Lower leg skin (tissue), 4 donors: ENCODE results near the gene KCNJ9. TPM values are rescaled to one million over a fixed set of nuclear protein-coding genes. Genes with fewer than 3 reads are reported as not detected.

Source experiments
- DNase-seq, 2 donors: peaks; one replicate each; pipeline ENCODE4 v3.0.0-alpha.2; 2019; ENCODE audit warnings: low spot score in 2 of 2
- H3K4me3 ChIP-seq: fragments of 200-600 bp; sonication (generic); 2 replicates; pipeline ENCODE4 v1.5.1; 2017; ENCODE audit warnings: mild to moderate bottlenecking, low read depth; ENCODE audit not compliant: poor library complexity, severe bottlenecking
- POLR2A ChIP-seq, 2 donors: fragments of 450-650 bp; IDR thresholded peaks; one replicate each; pipeline ENCODE4 v1.6.1; 2016 to 2017; ENCODE audit warnings: antibody characterized with exemption in 2 of 2, mild to moderate bottlenecking in 1 of 2, moderate library complexity in 1 of 2
- WGBS, 2 donors: methylation state at CpG; one replicate each; pipeline ENCODE4 v1.1.5; 2018; 5-methylcytosine and 5-hydroxymethylcytosine counted together
- intact Hi-C: fragments of 100-400 bp; cut with DNase I; formaldehyde crosslinking; loops from one replicate; pipeline ENCODE4 v1.15.0; 2023; ENCODE audit warnings: low total_unique reads
- total RNA-seq, 4 donors: library from RNA; depleted of rRNA; stranded (reverse); fragments of >200 nt; gene quantifications; one replicate each; pipeline ENCODE4 v1.1.0, GENCODE V29; 2016
- TF ChIP-seq, protein P1 (sequence below), 3 donors: fragments of 450-650 bp; IDR thresholded peaks; one replicate each; pipeline ENCODE4 v1.5.1; 2016; ENCODE audit warnings: antibody characterized with exemption in 3 of 3, mild to moderate bottlenecking in 3 of 3, moderate library complexity in 2 of 3

Gene KCNJ9
- total RNA-seq, 4 donors from 2014 or later = 0.12 TPM; not detected in 3

- no peak for DNase-seq
- TF ChIP-seq POLR2A (IDR thresholded peaks at IDR 0.05) = no peak
- TF ChIP-seq, protein P1, sequence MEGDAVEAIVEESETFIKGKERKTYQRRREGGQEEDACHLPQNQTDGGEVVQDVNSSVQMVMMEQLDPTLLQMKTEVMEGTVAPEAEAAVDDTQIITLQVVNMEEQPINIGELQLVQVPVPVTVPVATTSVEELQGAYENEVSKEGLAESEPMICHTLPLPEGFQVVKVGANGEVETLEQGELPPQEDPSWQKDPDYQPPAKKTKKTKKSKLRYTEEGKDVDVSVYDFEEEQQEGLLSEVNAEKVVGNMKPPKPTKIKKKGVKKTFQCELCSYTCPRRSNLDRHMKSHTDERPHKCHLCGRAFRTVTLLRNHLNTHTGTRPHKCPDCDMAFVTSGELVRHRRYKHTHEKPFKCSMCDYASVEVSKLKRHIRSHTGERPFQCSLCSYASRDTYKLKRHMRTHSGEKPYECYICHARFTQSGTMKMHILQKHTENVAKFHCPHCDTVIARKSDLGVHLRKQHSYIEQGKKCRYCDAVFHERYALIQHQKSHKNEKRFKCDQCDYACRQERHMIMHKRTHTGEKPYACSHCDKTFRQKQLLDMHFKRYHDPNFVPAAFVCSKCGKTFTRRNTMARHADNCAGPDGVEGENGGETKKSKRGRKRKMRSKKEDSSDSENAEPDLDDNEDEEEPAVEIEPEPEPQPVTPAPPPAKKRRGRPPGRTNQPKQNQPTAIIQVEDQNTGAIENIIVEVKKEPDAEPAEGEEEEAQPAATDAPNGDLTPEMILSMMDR (IDR thresholded peaks at IDR 0.05) = no peak
- intact Hi-C loops = no loop called here
- H3K4me3 ChIP-seq = no peak overlapping the region
- WGBS, 2 donors = 61 to 63% methylated on average over 6 of the region's 6 CpGs
These were observed 28.4 kb upstream of the KCNJ9 start for GRCh38 chr1:160052936-160053335.

DNA sequence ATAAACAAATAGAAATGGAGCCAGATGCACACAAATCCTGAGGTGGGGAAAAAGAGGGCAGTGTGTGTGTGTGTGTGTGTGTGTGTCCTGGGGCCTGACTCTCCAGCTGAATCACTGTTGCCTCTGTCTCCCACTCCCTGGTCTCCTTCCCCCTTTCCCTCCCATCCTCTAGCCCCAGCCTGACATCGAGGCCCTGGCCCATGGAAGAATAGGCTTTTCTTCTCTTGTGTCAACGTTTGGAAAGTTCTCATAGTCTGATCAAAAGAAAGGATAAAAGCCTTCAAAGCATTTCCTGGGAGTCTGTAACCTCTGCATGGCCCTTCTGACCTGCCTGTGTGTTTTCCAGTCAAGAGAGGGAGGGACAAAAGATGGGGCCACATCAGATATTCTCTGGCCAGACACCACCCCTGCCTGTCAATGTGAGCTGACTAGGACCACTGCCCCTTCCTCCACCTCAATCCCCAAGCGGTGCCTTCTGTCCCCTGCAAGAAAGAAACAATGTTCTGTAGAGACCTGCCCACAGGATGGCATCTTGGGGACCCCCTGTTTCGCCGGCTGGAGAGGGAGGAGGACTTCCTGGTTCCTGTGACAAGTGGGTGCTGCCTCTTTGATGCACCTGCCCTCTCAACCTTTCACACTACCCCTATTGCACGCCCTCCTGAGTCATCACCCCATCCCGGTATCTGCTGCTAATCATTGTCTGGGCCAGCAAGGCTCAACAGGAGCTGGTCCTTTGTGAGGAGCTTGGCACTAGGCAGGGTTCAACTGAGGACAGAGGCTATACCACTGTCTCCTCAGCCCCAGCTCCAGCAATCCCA, 27.6 kb upstream of the KCNJ9 start:
- no peak overlapping the region for H3K4me3 ChIP-seq
- no peak for DNase-seq
- WGBS, 2 donors = 63 to 67% methylated on average over 7 of the region's 7 CpGs
- intact Hi-C loops = no loop called here
- TF ChIP-seq, protein P1 (IDR thresholded peaks at IDR 0.05) = no peak
- TF ChIP-seq POLR2A (IDR thresholded peaks at IDR 0.05) = no peak

GRCh38 chr1:160056648-160057169, 24.6 kb upstream of the KCNJ9 start:
- 73 to 90% methylated on average over 1 of the region's 1 CpG for WGBS, 2 donors
- no peak for DNase-seq
- H3K4me3 ChIP-seq = no peak overlapping the region
- TF ChIP-seq, protein P1 (IDR thresholded peaks at IDR 0.05) = no peak
- no peak for TF ChIP-seq POLR2A (IDR thresholded peaks at IDR 0.05)
- intact Hi-C loops = no loop called here

DNA sequence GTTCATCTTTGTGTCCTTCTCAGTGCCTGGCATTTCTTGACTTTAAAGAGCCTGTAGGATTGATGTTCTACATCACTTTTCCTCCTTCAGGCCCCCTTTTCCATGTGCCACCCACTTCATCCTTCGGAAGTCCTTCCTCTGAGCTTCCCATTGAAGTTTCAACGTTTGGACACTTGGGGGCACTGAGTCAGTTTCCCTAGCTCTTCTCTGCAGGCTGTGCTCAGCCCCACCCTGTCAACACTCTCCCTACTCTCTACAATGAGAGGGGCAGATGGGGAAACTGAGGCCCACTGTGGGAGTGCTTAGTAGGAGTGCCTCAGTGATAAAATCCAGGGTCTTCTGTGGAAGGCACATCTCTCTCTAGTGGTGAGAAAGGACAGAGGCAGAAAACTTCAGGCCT, 23.3 kb upstream of the KCNJ9 start:
- H3K4me3 ChIP-seq = no peak overlapping the region
- intact Hi-C loops = no loop called here
- no peak for DNase-seq
- TF ChIP-seq, protein P1 (IDR thresholded peaks at IDR 0.05) = no peak
- TF ChIP-seq POLR2A (IDR thresholded peaks at IDR 0.05) = no peak
- WGBS, 2 donors = 39 to 47% methylated on average over 2 of the region's 2 CpGs

GRCh38 chr1:160061369-160062229, 19.7 kb upstream of the KCNJ9 start:
- intact Hi-C loops = no loop called here
- H3K4me3 ChIP-seq = no peak overlapping the region
- no peak for DNase-seq
- WGBS, 2 donors = 37 to 39% methylated on average over 14 to 15 of the region's 15 CpGs
- TF ChIP-seq, protein P1 (IDR thresholded peaks at IDR 0.05) = no peak
- TF ChIP-seq POLR2A (IDR thresholded peaks at IDR 0.05) = no peak
